GM12801 (cell line): ENCODE measurements around the gene OPCML.

Experiments used
- TF ChIP-seq, protein P1 (sequence below): IDR thresholded peaks from one replicate; pipeline ENCODE4 v1.5.1; 2011; ENCODE audit warnings: control low read depth; ENCODE audit not compliant: insufficient read length; ENCODE audit errors: extremely low read depth

The OPCML gene

GRCh38 chr11:133551064-133551463, 18.8 kb upstream of the OPCML start:
- TF ChIP-seq, protein P1, sequence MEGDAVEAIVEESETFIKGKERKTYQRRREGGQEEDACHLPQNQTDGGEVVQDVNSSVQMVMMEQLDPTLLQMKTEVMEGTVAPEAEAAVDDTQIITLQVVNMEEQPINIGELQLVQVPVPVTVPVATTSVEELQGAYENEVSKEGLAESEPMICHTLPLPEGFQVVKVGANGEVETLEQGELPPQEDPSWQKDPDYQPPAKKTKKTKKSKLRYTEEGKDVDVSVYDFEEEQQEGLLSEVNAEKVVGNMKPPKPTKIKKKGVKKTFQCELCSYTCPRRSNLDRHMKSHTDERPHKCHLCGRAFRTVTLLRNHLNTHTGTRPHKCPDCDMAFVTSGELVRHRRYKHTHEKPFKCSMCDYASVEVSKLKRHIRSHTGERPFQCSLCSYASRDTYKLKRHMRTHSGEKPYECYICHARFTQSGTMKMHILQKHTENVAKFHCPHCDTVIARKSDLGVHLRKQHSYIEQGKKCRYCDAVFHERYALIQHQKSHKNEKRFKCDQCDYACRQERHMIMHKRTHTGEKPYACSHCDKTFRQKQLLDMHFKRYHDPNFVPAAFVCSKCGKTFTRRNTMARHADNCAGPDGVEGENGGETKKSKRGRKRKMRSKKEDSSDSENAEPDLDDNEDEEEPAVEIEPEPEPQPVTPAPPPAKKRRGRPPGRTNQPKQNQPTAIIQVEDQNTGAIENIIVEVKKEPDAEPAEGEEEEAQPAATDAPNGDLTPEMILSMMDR: no peak

- TF ChIP-seq, protein P1: no peak
These were observed 17.5 kb upstream of the OPCML start for GRCh38 chr11:133549826-133550225.

GRCh38 chr11:133548641-133549040, 16.3 kb upstream of the OPCML start:
- TF ChIP-seq, protein P1: no peak

GRCh38 chr11:133547808-133548494, 15.7 kb upstream of the OPCML start:
- TF ChIP-seq, protein P1: no peak

DNA sequence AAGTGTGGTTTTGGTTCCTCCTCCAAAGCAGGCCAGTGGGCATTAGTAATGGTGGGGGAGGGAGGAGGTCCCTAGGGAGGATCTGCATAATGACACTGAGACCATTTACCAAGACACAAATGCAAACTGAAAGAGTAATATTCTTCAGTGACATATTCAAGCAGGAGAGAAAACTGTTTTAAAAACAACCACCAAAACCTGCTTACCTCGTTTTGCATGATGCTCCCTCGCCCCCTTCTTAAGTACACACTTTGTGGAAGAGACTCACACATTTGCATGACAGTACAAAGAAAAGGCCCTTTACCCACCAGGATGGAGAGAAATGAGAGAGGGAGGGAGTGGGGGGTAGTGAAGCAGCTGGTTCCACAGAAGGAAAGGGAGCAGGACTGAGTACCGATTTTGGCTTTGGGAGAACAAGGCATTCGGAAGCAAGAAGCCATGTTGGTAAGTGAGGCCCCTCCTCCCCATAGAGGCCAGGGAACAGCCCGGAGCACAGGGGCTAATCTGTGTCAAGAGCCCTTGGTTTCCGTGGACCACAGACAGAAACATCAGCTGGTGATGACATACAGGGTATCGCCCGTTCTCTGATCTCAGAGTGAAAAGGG, 13.0 kb upstream of the OPCML start:
- TF ChIP-seq, protein P1: no peak

GRCh38 chr11:133541720-133542095, 9.4 kb upstream of the OPCML start:
- TF ChIP-seq, protein P1: no peak

- TF ChIP-seq, protein P1: no peak
These were observed 8.9 kb upstream of the OPCML start for GRCh38 chr11:133541021-133541719.
